ENCODE data around the gene SDS.
"Not testable (repeated sequence)": the region's sequence is repeated elsewhere in the genome, so short reads cannot be mapped to it uniquely, and the experiment has no call there.

SDS gene

DNA sequence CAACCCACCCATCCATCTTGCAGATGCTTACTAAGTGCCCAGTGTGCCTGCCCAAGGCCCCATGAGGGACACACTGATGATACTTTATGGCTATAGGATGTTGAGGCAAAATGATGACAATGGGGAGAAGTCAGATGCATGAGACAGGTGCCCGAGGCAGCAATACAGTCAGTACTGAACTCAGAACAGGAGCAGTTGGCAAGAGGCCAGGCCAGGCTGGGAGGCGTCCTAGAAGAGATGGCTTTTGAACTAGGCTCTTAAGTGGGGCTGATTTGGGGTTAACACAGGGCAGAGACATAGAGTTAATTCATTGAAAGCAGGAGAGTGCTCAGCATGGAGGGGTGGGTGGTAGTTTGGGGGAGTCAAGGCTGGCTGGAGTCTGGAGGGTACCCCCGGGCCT lies 29.7 kb downstream of the SDS start:
- DNase-seq: no peak

DNA sequence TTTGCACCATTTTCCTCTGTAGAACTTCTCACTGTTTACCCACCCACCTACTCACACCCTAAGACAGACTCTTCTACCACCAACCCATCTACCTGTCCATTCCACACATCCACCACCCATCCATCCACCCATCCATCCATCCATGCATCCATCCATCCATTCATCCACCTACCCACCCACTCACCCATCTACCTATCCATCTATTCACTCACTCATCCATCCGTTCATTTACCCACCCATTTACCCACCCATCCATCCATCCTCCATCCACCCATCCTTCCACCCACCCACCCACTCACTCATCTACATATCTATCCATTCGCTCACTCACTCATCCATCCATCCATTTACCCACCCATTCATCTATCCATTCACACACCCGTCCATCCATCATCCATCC lies 30.2 kb downstream of the SDS start:
- no peak for DNase-seq

DNA sequence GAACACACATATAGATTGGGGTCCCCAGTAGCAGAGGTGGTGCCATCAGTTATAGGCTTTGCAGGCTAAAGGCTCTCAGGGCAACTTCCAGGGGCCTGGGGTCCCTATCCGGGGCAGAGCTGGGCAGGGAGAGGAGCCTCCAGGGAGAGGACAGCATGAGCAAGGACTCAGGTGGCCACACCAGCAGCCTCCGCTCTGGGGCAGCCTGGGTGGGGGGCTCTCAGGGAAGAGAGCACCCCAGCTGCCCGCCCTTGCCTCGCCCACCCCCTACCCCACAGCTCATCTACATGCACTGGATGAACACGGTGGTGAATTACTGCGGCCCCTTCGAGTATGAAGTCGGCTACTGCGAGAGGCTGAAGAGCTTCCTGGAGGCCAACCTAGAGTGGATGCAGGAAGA lies 31.3 kb downstream of the SDS start:
- DNase-seq: no peak

DNA sequence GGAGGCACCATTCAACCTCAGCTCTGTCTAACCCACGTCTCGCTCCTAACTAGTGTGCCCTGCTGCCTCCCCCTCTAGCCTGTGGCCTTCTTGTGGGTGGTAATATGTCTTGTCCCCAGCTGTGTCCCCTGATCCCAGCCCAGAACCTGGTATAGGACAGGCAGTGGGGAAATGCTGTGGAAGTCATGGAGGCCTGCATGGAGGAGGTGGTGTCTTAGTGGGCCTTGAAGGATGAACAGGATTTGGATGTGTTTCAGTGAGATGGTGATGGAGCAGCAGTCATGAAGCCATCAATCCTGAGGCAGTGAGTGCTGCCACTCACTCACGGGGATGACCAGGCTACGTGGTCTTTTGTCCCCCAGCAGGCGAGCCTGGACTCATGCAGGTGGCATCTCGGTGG lies 31.9 kb downstream of the SDS start:
- no peak for DNase-seq

DNA sequence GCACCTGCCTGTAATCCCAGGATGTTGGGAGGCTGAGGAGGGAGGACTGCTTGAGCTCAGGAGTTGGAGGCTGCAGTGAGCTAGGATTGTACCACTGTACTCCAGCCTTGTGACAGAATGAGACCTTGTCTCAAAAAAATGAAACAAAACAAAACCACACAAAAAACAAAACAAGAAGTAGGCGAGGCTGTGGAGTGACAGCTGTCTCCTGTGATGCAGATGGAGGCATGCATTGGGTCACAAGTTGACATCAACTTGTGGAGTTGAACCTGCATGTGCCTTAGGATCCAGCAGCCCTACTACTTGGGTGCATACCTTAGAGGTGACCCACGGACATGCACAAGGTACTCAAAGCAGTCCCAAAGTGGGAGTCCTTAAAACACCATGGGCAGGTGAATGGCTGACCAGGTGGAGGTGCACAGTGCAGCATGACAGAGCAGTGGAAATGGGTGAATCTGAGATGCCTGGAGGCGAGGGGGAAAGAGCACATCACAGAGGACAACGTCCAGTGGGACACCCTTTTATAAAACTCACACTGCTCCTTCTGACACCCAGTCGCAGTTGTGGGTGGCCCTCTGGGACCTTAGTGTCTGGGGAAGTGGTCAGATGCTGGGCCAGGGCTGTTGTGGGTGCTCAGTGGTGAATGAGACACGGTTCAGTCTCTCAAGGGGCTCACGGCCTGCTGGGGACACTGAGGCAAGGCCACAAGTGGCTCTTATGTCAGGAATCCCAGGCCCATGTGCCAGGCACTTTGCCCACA lies 32.6 kb downstream of the SDS start:
- DNase-seq: no peak

DNA sequence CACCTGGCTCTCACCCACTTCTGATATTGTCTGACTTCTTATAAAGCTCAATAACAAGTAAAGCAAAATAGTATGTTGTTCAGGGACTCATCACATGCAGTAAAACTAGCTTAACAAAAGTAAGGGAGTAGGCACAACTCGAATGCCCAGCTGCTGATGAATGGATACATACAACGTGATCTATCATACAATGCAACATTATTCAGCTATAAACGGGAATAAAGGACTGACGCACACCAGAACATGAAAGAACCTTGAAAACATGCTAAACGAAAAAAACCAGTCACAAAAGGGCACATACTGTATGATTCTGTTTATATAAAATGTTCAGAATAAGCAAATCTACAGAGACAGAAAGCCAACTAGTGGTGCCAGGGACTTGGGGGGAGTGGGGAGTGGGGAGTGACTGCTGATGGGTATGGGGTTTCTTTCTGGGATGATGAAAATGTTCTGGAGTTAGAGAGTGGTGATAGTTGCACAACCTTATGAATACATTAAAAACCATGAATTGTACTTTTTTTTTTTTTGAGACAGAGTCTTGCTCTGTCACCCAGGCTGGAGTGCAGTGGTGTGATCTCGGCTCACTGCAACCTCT lies 34.2 kb downstream of the SDS start:
- DNase-seq: no peak

DNA sequence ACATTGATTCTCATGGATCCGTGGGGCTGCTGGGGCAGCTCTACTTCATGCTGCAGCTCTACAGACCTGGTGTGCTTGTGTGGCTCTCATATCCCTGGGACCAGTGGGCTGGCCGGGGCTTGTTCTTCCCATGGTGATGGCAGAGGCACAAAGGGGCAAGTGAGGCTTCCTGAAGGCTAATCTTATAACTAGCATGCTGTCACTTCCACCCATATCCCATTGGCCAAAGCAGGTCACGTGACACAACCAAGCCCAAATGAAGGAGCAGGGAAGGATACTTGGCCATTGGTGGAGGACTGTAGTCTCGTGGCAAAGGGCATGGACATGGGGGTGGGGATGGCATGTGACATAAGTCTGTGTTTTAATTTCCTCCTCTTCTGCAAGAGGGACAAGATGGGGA lies 35.4 kb downstream of the SDS start:
- no peak for DNase-seq

DNA sequence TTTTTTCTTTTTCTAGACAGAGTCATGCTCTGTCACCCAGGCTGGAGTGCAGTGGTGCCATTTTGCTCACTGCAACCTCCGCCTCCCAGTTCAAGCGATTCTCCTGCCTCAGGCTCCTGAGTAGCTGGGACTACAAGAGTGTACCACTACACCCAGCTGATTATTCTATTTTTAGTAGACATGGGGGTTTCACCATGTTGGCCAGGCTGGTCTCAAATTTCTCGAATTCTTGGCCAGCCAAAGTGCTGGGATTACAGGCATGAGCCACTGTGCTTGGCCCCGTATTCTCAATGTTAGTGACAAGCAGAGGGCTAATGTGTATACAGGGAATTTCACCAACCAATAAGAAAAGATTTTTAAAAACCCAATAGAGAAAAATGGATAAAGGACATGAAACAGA lies 36.9 kb downstream of the SDS start:
- no peak for DNase-seq

DNA sequence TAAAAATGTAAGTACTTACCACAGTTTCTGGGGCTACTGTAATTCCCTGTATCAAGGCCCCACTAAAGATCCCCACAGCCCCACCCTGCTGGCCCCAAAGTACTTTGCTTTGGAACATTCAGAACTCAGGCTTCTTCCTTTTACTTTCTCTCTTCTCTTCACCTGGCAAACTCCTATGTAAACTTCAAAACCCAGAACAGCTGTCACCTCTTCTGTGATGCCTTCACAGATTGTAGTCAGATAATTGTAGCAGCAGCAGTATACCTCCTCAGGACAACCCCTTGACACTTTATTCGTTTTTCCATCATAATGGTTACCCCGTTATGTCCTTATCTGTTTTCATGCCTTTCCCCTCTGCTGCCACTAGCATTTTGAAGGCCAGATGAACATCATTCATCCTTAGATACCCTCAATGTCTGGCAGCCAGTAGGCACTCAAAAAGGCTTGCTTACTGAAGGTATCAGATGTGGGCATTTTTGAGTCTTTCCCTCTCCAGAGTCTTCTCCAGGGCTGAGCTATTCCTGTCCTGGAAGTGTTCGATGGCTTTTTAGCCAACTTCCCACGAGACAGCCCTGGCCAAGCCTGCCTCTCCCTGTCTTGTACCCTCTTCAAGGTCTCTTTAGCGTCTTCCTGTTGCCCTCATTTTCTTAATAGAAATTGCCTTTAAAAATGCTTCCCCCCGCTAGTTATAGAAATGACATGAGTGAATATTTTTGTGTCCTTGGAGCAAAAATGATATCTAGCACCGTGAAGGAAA lies 37.9 kb downstream of the SDS start:
- no peak for DNase-seq

DNA sequence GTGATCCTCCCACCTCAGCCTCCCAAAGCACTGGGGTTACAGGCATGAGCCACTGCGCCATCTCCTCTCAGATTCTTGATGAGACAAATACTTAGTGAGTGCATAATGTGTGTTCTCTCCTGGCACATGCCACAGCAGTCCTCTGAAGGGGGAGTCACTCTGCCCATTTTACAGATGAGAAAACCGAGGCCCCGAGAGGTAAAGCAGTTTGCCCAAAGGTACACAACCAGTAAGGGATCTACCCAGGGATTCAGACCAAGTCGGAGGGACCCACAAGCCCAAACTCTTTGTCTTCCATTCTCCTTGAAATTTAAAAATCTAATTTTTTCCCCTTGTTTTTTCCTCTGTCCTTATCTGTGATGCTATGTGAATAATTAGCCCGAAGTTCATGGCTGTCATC lies 39.0 kb downstream of the SDS start:
- no peak for DNase-seq

DNA sequence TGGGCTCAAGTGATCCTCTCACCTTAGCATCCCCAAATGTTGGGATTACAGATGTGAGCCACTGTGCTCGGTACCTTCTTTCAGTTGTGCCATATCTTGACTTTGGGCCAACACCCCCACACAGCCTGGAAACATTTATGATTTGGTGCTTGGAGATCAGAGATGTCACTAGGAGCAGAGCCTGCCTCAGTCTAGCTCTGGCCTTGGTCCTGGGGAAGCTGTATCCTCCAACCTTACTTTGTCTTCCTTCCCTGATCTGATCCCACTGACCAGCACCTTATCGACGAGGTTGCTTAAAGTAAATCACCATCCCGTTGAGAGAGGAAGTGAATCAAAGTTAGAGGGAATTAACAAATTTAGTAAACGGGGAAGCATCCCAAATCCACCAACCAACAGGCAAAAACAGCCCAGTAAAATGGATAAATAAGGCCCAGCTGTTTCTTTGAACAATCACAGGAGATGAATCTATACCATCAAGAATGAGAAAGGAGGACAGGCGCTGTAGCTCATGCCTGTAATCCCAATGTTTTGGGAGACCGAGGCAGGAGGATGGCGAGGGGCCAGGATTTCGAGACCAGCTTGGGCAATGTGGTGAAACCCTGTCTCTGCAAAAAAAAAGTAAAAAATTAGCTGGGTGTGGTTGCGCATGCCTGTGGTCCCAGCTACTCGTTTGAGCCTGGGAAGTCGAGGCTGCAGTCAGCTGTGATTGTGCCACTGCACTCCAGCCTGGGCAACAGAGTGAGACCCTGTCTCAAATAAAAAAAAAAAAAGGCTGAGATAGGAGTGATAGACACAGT lies 41.9 kb downstream of the SDS start:
- no peak for DNase-seq

DNA sequence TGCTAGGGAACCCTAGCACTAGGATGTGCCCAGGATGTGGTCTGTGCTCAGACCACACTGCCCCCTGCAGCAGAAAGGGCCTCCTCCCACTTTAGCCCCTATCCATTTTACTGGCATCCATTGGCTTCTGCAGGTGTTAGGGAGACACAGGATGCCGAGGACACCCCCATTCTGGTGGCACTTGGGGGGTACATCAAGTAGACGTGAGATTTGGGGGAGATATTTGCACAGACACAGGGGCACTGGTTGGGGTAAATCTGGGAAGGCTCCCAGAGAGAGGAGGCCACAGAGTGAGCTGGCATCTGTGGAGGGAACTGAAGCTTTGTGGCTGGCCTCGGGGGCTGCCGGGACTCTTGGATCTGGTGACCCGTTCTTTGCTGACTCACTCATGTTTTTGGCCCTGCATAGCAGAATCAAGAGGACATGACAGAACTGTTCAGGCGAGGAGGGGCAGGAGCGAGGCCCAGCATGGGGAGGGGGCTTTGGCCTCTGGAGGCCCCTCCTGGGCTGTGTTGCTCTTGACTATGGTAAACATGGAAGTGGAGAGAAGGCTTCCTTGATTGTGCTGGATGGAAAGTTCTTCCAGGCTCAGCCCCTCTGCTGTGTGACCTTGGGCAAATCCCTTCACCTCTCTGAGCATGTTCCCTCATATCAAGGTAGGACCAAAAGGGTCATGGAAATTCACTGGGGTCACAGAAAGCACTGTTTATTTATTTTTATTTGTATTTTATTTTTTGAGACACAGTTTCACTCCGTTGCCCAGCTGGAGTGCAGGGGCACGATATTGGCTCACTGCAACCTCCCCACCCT lies 43.5 kb downstream of the SDS start:
- DNase-seq: no peak

DNA sequence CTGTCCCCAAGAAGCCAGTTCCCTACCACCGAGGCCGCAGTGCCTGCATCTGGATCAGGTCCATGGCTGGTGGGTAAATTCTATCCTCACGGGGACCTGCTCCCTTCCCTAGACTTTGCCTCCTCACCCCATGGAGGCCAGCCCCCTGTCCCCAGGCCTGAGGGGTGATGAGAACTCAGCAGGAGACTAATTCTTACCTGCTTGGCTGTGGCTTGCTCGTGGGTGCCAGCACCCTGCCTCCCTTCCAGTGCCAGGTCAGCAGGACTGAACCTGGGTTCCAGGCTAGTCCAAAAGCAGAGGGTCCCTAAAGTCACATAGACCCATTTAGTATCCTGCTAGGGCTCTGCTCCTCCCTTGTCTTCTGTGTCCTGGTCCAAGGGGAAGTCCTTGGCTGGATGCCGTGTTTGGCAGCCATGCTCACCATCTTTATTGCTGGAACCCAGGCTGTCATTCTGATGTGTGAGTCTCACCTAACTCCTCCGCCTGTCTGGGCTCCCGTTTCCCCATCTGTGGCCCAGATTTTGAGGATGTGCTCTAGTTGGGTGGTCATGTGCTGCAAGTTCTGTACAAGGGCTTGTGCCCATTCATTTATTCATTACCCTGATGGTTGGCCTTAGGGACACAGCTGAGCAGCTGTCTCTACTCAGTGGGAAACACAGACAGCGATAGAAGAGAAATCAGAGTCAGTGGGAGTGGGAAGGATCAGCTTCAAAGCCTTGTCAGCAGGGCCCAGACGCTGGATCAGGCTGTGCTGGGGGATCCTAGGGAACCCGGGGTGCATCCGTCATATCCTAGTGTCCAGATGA lies 44.4 kb downstream of the SDS start:
- DNase-seq: no peak

DNA sequence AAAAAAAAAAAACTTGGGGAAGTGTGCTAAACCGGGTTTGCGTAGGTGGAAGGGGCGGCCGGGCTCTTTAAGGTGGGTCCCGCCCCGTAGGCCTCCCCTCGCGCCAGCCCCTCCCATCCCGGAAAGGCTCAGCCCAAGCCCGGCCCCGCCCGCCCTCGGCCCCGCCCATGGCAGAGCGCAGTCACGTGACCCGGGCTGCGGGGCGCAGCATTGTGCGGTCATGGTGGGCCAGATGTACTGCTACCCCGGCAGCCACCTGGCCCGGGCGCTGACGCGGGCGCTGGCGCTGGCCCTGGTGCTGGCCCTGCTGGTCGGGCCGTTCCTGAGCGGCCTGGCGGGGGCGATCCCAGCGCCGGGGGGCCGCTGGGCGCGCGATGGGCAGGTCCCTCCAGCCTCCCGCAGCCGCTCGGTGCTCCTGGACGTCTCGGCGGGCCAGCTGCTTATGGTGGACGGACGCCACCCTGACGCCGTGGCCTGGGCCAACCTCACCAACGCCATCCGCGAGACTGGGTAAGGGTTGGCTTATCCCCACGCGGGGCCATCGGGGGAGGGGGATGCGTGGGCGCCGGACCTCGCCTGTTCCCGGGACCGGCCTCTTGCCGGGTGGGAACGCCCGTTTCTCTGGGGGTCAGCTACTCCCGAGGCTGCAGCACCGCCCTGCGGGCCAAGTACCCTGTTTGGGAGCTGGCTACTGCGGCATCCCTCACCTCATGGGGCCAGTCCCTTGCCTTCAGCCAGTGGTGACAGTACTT lies 45.1 kb downstream of the SDS start, which contains the start of gene PLBD2:
Gene PLBD2, plus strand, starts transcription at position 207 of the 752 bp plus-strand sequence. Its CDS starts 14 bp downstream, at position 221.
- DNase-seq: peak; percentile 90

DNA sequence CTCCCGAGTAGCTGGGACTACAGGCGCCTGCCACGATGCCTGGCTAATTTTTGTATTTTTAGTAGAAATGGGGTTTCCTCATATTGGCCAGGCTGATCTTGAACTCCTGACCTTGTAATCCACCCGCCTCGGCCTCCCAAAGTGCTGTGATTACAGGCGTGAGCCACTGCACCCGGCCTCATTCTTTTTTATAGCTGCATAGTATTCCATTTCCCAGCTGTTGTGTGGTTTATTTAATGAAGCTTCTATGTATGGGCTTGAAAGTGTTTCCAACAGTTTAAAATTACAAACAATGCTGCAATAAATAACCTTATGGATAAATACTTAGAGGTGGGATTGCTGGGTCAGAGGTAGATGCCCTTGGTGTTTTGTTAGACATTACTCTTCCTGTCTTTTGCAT lies 49.5 kb downstream of the SDS start:
- DNase-seq: not testable (repeated sequence)

DNA sequence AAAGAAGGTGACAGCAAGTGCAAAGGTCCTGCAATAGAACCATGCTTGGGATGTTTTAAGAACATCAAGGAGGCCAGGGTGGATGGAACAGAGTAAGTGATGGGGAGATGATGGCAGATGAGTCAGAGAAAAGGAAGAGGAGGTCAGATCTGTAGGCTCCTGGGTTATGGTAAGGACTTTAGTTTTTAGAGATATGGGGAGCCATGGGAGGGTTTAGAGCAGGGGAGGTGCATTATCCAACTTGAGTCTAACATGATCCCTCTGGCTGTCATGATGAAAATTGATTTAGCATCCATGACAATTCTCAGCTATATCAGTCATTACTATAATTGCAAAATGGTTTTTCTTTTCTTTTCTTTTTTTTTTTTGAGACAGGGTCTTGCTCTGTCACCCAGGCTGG lies 52.6 kb downstream of the SDS start:
- no peak for DNase-seq

DNA sequence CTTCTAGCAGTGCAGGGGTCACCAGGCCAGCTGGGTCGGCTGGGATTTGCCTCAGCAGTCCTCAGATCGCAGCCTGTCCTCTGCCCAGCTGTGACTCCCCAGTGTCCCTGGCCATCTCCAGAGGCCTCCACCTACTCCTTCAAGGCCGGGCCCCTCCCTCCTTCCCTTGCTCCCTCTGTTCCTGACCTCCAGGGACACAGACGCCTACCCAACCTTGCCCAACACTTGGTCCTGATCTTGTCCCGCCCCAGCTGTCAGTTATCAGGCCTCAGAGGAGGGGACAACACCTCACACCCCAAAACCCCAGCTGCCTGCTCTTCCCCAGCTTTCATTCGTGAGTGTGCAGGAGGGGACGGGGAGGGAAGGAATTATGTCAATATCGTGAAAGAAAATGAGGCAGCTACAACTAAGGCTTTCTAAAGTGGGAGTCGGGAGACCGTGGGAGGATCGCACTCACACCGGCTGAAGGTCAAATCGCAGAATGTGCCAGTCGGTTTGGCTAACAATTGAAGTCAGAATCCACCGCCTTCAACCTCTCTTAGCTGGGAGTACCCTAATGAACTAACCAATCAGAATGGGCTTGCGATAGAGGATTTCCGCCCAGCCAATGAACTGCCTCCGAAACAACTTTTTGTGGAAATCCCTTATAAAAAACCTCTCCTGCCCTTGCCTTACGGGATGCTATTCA lies 54.7 kb downstream of the SDS start:
- no peak for DNase-seq

DNA sequence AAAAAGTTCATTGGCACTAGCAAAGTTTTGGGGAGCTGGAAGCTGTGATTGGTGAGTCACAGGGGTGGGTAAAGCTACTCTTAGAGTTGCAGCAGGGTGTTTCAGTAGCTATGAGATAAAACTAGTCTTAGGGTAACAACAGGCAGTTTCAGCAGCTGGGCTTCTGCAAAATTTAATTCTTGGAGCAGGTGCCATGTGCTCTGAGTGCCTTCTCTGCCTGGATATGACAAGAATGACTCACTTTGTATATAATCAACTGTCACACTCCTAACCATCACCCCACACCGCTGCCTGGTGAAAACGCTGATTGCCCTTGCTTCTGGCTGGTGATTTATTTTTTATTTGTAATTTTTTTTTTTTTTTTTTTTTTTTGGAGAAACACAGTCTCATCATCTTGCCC lies 55.8 kb downstream of the SDS start:
- no peak for DNase-seq

DNA sequence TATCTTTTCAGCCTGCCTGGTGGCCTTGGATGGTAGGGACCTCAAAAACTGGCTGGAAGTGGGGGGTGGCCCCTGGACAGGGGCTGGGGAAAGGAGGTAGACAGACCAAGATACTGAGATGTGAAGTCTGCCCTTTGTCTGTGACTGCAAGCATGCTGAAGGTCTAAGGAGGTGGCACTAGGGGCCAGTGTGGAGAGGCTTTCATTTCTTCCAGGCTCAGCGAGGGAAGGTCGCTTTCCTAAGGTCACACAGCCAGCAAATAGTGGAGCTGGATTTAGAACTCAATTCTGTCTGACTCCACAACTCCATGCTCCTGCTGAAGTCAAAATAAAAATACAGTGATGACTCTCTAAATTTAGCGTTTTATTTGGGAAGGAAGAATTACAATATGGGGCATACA lies 56.6 kb downstream of the SDS start:
- DNase-seq: no peak

DNA sequence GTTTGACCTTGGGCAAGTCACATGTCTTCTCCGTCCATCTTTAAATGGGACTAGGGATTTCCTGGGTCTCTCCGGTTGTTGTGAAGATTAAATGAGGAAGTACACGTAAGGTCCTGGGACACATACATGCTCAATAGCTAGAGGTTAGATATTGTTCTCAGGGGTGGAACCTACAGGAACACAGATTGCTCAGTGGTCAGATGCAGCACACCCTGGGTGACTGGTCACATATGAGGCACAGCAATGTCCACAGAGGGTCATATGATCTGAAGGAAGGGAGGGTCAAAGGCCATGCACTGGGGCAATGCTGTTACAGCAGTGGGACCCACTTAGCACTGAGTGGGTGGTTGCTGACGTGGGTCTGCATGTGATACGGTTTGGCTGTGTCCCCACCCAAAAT lies 57.3 kb downstream of the SDS start:
- DNase-seq: no peak
